GM12873 (cell line): Measurements from ENCODE around the gene MPG.

Experiments
- TF ChIP-seq, protein P1 (sequence below): IDR thresholded peaks from 2 replicates; pipeline ENCODE4 v1.5.1; 2012; ENCODE audit warnings: low read depth, mild to moderate bottlenecking, moderate library complexity, low read length, control low read depth; ENCODE audit not compliant: insufficient read depth; ENCODE audit errors: missing control alignments

Gene MPG

DNA sequence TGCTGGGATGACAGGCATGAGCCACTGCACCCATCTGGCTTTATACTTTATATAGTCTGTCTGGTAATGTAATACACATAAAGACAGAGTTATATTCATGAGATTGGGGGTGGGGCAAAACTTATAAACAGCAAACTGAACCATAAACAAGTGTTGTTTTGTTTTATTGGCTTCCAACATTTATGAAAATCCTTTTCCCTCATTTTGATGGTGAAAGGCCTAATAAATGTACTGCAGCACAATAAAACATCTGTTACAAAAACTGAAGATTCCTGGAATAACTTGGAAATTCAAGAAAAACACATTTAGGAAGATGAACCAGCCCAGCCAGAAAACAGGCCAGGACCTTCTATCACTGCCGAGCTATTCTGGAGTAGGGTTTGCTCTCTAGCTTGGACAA is 44.3 kb downstream of the MPG start:
- TF ChIP-seq, protein P1, sequence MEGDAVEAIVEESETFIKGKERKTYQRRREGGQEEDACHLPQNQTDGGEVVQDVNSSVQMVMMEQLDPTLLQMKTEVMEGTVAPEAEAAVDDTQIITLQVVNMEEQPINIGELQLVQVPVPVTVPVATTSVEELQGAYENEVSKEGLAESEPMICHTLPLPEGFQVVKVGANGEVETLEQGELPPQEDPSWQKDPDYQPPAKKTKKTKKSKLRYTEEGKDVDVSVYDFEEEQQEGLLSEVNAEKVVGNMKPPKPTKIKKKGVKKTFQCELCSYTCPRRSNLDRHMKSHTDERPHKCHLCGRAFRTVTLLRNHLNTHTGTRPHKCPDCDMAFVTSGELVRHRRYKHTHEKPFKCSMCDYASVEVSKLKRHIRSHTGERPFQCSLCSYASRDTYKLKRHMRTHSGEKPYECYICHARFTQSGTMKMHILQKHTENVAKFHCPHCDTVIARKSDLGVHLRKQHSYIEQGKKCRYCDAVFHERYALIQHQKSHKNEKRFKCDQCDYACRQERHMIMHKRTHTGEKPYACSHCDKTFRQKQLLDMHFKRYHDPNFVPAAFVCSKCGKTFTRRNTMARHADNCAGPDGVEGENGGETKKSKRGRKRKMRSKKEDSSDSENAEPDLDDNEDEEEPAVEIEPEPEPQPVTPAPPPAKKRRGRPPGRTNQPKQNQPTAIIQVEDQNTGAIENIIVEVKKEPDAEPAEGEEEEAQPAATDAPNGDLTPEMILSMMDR, result no peak

DNA sequence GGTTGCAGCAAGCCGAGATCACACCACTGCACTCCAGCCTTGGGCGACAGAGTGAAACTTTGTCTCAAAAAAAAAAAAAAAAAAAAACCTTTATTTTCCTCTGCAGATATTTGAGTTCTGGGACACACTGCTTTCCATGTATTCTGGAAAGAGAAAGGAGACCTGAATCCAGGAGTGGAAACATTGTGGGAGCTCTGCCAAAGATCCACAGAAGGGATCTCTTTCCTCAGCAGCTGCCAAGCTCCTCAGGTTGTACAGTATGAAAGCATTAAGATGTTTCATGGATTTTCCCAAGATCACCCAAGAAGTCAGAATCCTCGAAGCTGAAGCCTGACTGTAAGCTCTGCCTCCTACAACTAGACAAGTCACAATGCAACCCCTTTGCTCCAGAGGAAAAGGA is 47.0 kb downstream of the MPG start:
- TF ChIP-seq, protein P1, result no peak

DNA sequence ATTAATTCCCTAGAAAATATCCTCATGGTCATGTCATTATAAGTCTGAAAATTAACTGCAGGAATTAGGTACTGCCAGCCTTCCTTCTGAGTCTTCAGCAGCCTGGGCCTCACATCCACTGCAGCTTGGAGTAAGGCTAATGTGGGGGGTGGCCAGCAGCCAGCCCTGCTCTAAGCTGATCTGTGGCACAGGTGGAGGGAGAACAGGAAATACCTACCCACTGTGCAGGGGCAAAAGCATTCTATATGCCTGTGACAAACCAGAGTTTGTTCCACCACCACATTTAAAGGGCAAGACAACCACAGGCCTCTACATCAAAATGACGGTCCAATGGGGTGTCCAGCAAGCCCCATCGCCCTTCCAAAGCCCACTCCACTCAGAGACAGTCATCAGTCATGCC is 51.0 kb downstream of the MPG start:
- TF ChIP-seq, protein P1, result no peak

DNA sequence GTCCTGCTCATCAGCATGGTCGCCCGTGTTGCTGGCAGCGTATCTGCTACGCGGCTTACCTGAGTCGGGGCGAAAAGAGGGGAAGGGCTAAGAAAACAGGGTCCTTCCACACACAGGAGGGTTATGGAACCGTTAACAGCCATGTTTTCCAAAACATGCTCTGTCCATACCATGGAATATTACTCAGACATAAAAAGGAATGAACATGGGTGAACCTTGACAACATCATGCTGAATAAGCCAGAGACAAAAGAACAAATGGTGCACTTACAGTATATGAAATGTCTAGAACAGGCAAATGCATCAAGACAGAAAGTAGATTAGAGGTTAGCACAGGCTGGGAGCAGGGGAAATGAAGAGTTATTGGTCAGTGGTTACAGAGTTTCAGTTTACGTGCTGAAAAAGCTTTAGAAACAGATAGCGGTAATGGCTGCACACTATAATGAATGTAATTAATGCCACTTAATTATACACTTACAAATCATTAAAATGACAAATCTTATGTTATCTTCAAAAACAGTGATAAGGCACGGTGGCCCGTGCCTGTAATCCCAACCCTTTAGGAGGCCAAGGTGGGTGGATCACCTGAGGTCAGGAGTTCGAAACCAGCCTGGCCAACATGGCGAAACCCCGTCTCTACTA is 52.6 kb downstream of the MPG start:
- TF ChIP-seq, protein P1, result no peak

DNA sequence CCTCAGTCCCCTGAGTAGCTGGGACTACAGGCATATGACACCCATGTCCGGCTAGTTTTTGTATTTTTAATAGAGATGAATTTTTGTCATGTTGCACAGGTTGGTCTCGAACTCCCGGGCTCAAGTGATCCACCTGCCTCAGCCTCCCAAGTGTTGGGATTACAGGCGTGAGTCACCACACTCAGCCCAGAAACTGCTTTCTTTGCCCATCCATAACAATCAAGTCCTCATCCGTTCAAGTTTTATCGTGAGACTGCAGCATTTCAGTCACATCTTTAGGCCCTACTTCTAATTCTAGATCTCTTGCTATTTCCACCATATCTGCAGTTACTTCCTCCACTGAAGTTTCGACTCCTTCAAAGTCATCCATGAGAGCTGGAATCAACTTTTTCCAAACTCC is 54.1 kb downstream of the MPG start:
- TF ChIP-seq, protein P1, result no peak

DNA sequence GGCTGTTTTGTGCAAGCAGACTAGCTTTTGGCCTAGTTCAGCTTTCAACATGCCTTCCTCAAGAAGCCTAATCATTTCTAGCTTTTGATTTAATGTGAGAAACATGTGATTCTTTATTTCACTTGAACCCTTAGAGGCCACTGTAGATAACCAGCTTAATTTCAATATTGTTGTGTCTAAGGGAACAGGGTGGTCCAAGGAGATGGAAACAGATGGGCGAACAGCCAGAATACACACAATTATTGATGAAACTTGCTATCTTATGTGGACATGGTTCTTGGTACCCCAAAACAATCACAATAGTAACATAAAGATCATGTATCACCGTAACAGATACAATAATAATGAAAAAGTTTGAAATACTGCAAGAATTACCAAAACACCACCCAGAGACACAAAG is 55.7 kb downstream of the MPG start:
- TF ChIP-seq, protein P1, result no peak
